ENCODE data around the gene EPHB1. TPM values are rescaled to one million over a fixed set of nuclear protein-coding genes. Genes with fewer than 3 reads are reported as not detected.

EPHB1 gene
- total RNA-seq, 1 donor, result 0.36 TPM

GRCh38 chr3:134852893-134853351 lies 57.9 kb downstream of the EPHB1 start:
- H3K27ac ChIP-seq (ENCODE audit: low read depth, low read length), result no peak overlapping the region
- no peaks in the 10 kb centered on the region for H3K36me3 ChIP-seq (ENCODE audit: insufficient read depth, low read length)
- no peak for DNase-seq (ENCODE audit: insufficient read length, low spot score, missing footprints)
- no peaks in the 10 kb centered on the region for H3K9me3 ChIP-seq (ENCODE audit: low read depth, low read length)
- no peaks in the 10 kb centered on the region for H3K4me1 ChIP-seq (ENCODE audit: insufficient read depth, low read length)
- H3K4me2 ChIP-seq (ENCODE audit: insufficient read depth, low read length), result no peak overlapping the region
- no peak for TF ChIP-seq CTCF (IDR thresholded peaks at IDR 0.05; ENCODE audit: extremely low read depth, low read depth, low read length)
- H3K27me3 ChIP-seq (ENCODE audit: insufficient read depth, low read length), result no peaks in the 10 kb centered on the region
- no peaks in the 10 kb centered on the region for H3K79me2 ChIP-seq (ENCODE audit: insufficient read depth, low read length)
- H3K4me3 ChIP-seq (ENCODE audit: insufficient read depth, low read length), result no peak overlapping the region
- no peak overlapping the region for H2AFZ ChIP-seq (ENCODE audit: low read length)
- H4K20me1 ChIP-seq (ENCODE audit: insufficient read depth, low read length), result no peaks in the 10 kb centered on the region

GRCh38 chr3:134854254-134854653 lies 59.2 kb downstream of the EPHB1 start:
- Histone ChIP-seq H2AFZ (ENCODE audit: low read length) (no peak overlapping the region), H3K79me2 (ENCODE audit: insufficient read depth, low read length) (no peaks in the 10 kb centered on the region), H4K20me1 (ENCODE audit: insufficient read depth, low read length) (no peaks in the 10 kb centered on the region), H3K27me3 (ENCODE audit: insufficient read depth, low read length) (no peaks in the 10 kb centered on the region), H3K4me1 (ENCODE audit: insufficient read depth, low read length) (no peaks in the 10 kb centered on the region), H3K27ac (ENCODE audit: low read depth, low read length) (no peak overlapping the region), H3K9me3 (ENCODE audit: low read depth, low read length) (no peaks in the 10 kb centered on the region), H3K36me3 (ENCODE audit: insufficient read depth, low read length) (no peaks in the 10 kb centered on the region), H3K4me3 (ENCODE audit: insufficient read depth, low read length) (no peak overlapping the region), H3K4me2 (ENCODE audit: insufficient read depth, low read length) (no peak overlapping the region)
- no peak for DNase-seq (ENCODE audit: insufficient read length, low spot score, missing footprints)
- no peak for TF ChIP-seq CTCF (IDR thresholded peaks at IDR 0.05; ENCODE audit: extremely low read depth, low read depth, low read length)

GRCh38 chr3:134857356-134857755 lies 62.3 kb downstream of the EPHB1 start:
- no peaks in the 10 kb centered on the region for H3K27me3 ChIP-seq (ENCODE audit: insufficient read depth, low read length)
- no peaks in the 10 kb centered on the region for H4K20me1 ChIP-seq (ENCODE audit: insufficient read depth, low read length)
- H3K4me3 ChIP-seq (ENCODE audit: insufficient read depth, low read length), result no peak overlapping the region
- H3K36me3 ChIP-seq (ENCODE audit: insufficient read depth, low read length), result no peaks in the 10 kb centered on the region
- no peaks in the 10 kb centered on the region for H3K4me1 ChIP-seq (ENCODE audit: insufficient read depth, low read length)
- no peak for TF ChIP-seq CTCF (IDR thresholded peaks at IDR 0.05; ENCODE audit: extremely low read depth, low read depth, low read length)
- no peaks in the 10 kb centered on the region for H3K9me3 ChIP-seq (ENCODE audit: low read depth, low read length)
- no peaks in the 10 kb centered on the region for H3K79me2 ChIP-seq (ENCODE audit: insufficient read depth, low read length)
- H2AFZ ChIP-seq (ENCODE audit: low read length), result no peak overlapping the region
- DNase-seq (ENCODE audit: insufficient read length, low spot score, missing footprints), result no peak
- no peak overlapping the region for H3K4me2 ChIP-seq (ENCODE audit: insufficient read depth, low read length)
- no peak overlapping the region for H3K27ac ChIP-seq (ENCODE audit: low read depth, low read length)

- Histone ChIP-seq H3K27ac (ENCODE audit: low read depth, low read length) (no peak overlapping the region), H3K27me3 (ENCODE audit: insufficient read depth, low read length) (no peaks in the 10 kb centered on the region), H3K4me3 (ENCODE audit: insufficient read depth, low read length) (no peak overlapping the region), H3K9me3 (ENCODE audit: low read depth, low read length) (no peaks in the 10 kb centered on the region), H4K20me1 (ENCODE audit: insufficient read depth, low read length) (no peaks in the 10 kb centered on the region), H3K4me1 (ENCODE audit: insufficient read depth, low read length) (no peaks in the 10 kb centered on the region), H2AFZ (ENCODE audit: low read length) (no peak overlapping the region), H3K36me3 (ENCODE audit: insufficient read depth, low read length) (no peaks in the 10 kb centered on the region), H3K79me2 (ENCODE audit: insufficient read depth, low read length) (no peaks in the 10 kb centered on the region), H3K4me2 (ENCODE audit: insufficient read depth, low read length) (no peak overlapping the region)
- no peak for TF ChIP-seq CTCF (IDR thresholded peaks at IDR 0.05; ENCODE audit: extremely low read depth, low read depth, low read length)
- no peak for DNase-seq (ENCODE audit: insufficient read length, low spot score, missing footprints)
These were observed 62.8 kb downstream of the EPHB1 start for GRCh38 chr3:134857776-134858362.

Data from osteoblast (primary cell).